Nephron (organoid): Measurements from ENCODE around the gene XPC.

ENCODE experiments used
- H3K27ac Mint-ChIP-seq, 3 experiments: 2 replicates each; pipeline ENCODE4 v1.8.0; 2020; ENCODE audit warnings: mixed read lengths in 3 of 3, mild to moderate bottlenecking in 2 of 3, moderate library complexity in 1 of 3
- H3K27me3 Mint-ChIP-seq: 2 replicates; pipeline ENCODE4 v1.8.0; 2021; ENCODE audit warnings: low read depth, mild to moderate bottlenecking, moderate library complexity, mixed read lengths
- H3K36me3 Mint-ChIP-seq: 2 replicates; pipeline ENCODE4 v1.8.0; 2020; ENCODE audit warnings: low read depth, mixed read lengths
- H3K4me1 Mint-ChIP-seq: 2 replicates; pipeline ENCODE4 v1.8.0; 2020; ENCODE audit warnings: mixed read lengths
- H3K4me3 Mint-ChIP-seq, 3 experiments: 2 replicates each; pipeline ENCODE4 v1.8.0; 2020; ENCODE audit warnings: mild to moderate bottlenecking in 3 of 3, mixed read lengths in 3 of 3, moderate library complexity in 2 of 3
- H3K9me3 Mint-ChIP-seq: 2 replicates; pipeline ENCODE4 v1.8.0; 2020; ENCODE audit warnings: mixed read lengths
- CTCF ChIP-seq, 3 experiments: fragments of 200-600 bp; sonication (generic); IDR thresholded peaks; one replicate each; pipeline ENCODE4 v1.5.0; 2021; ENCODE audit warnings: antibody characterized with exemption in 3 of 3; ENCODE audit not compliant: unreplicated experiment in 3 of 3

XPC gene

GRCh38 chr3:14200841-14201240 lies 22.4 kb upstream of the XPC start:
- Mint-ChIP-seq H3K27me3 (no peaks in the 10 kb centered on the region), H3K9me3 (no peaks in the 10 kb centered on the region), H3K27ac (no peak overlapping the region), H3K4me1 (peaks cover 17% of the 10 kb centered on the region), H3K36me3 (peaks cover 26% of the 10 kb centered on the region), H3K4me3 (no peak overlapping the region)
- no peak for TF ChIP-seq CTCF (IDR thresholded peaks at IDR 0.05; ENCODE audit: unreplicated experiment in 3 of 3)

- no peaks in the 10 kb centered on the region for H3K9me3 Mint-ChIP-seq
- no peaks in the 10 kb centered on the region for H3K27me3 Mint-ChIP-seq
- no peak overlapping the region for H3K4me3 Mint-ChIP-seq
- H3K27ac Mint-ChIP-seq, result no peak overlapping the region
- peaks cover 26% of the 10 kb centered on the region for H3K36me3 Mint-ChIP-seq
- H3K4me1 Mint-ChIP-seq, result peaks cover 21% of the 10 kb centered on the region
- no peak for TF ChIP-seq CTCF (IDR thresholded peaks at IDR 0.05; ENCODE audit: unreplicated experiment in 3 of 3)
Observed at GRCh38 chr3:14200276-14200675, 21.9 kb upstream of the XPC start.

GRCh38 chr3:14199641-14200040 lies 21.2 kb upstream of the XPC start:
- TF ChIP-seq CTCF (IDR thresholded peaks at IDR 0.05; ENCODE audit: unreplicated experiment in 3 of 3), result no peak
- peaks cover 25% of the 10 kb centered on the region for H3K4me1 Mint-ChIP-seq
- no peaks in the 10 kb centered on the region for H3K9me3 Mint-ChIP-seq
- no peak overlapping the region for H3K4me3 Mint-ChIP-seq
- no peaks in the 10 kb centered on the region for H3K27me3 Mint-ChIP-seq
- H3K27ac Mint-ChIP-seq, result no peak overlapping the region
- H3K36me3 Mint-ChIP-seq, result peaks cover 32% of the 10 kb centered on the region

DNA sequence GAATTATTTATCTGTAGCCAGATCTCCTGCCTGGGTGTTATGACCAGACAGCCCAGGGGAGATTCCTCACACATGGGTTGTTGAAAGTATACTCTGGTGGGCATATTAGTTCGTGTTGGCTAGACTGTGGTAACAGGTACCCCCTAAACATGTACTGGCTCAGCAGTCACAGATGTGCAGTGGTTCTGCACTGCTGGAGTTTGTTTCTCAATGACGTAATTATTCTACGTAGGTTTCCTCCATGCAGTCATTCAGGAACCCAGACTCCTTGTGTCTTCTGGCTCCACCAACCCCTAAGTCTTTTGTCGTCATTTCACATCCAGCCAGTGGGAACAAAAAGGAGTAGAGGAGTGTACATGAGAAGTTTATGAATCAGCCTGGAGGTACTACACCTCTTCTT lies 16.5 kb upstream of the XPC start:
- TF ChIP-seq CTCF (IDR thresholded peaks at IDR 0.05; ENCODE audit: unreplicated experiment in 3 of 3), result no peak
- Mint-ChIP-seq H3K27me3 (no peaks in the 10 kb centered on the region), H3K4me1 (peaks cover 14% of the 10 kb centered on the region), H3K36me3 (peaks cover 70% of the 10 kb centered on the region), H3K4me3 (no peak overlapping the region), H3K9me3 (peaks cover 13% of the 10 kb centered on the region), H3K27ac (no peak overlapping the region)

- Mint-ChIP-seq H3K27me3 (no peaks in the 10 kb centered on the region), H3K4me3 (no peak overlapping the region), H3K27ac (no peak overlapping the region), H3K36me3 (peaks cover 76% of the 10 kb centered on the region), H3K9me3 (peaks cover 18% of the 10 kb centered on the region), H3K4me1 (no peaks in the 10 kb centered on the region)
- TF ChIP-seq CTCF (IDR thresholded peaks at IDR 0.05; ENCODE audit: unreplicated experiment in 3 of 3), result no peak
Observed at GRCh38 chr3:14188041-14188754, 9.8 kb upstream of the XPC start.

DNA sequence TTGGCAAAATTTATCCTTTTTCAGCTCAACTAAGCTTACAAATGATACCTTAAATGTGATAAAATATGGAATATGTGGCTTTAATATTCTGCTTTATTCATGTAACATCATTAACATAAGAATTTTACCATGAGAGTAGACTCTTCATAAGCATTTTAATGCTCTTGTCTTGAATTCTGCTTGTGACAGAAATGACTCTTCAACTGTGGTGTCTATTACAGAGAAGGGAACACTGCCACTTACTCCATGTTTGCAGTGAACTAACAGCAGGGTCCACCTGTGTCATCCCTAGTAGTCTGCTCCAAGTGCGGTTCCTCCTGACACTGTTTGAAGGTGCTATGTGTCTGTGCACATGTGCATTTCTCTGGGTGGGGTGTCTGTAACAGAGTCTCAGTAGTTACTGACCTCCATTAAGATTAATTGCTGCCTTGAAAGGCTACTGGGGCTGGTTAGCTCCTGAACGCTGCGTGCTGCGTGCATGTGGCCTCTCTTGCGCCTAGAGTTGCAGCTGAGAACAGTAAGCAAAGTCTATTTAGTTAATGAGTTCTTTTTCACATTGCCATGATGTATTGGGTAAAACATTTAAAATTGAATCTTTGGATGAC lies 8.6 kb upstream of the XPC start:
- H3K27me3 Mint-ChIP-seq, result no peaks in the 10 kb centered on the region
- no peak overlapping the region for H3K27ac Mint-ChIP-seq
- no peak for TF ChIP-seq CTCF (IDR thresholded peaks at IDR 0.05; ENCODE audit: unreplicated experiment in 3 of 3)
- no peak overlapping the region for H3K4me3 Mint-ChIP-seq
- H3K36me3 Mint-ChIP-seq, result peaks cover 77% of the 10 kb centered on the region
- no peaks in the 10 kb centered on the region for H3K4me1 Mint-ChIP-seq
- peaks cover 18% of the 10 kb centered on the region for H3K9me3 Mint-ChIP-seq
